Measurements from ENCODE around the gene NPIPA3.
"Not testable (repeated sequence)": the region's sequence is repeated elsewhere in the genome, so short reads cannot be mapped to it uniquely, and the experiment has no call there.

Gene NPIPA3

GRCh38 chr16:14742273-14743128, 39.3 kb downstream of the NPIPA3 start, which contains the start of gene NPIPA2:
Gene NPIPA2 (plus strand): TSS chr16:14742533. CDS start chr16:14748066, 5,533 bp downstream.
- DNase-seq: not testable (repeated sequence)

GRCh38 chr16:14773654-14774053, 70.4 kb downstream of the NPIPA3 start:
- not testable (repeated sequence) for DNase-seq

GRCh38 chr16:14775624-14776023, 72.4 kb downstream of the NPIPA3 start:
- DNase-seq: not testable (repeated sequence)

Measured in NCI-H774 (cell line).